ENCODE measurements around the gene SYCP2. TPM values are rescaled to one million over a fixed set of nuclear protein-coding genes. Genes with fewer than 3 reads are reported as not detected.

Gene SYCP2
- total RNA-seq, 1 donor from 2014 or later: 60.9 TPM

DNA sequence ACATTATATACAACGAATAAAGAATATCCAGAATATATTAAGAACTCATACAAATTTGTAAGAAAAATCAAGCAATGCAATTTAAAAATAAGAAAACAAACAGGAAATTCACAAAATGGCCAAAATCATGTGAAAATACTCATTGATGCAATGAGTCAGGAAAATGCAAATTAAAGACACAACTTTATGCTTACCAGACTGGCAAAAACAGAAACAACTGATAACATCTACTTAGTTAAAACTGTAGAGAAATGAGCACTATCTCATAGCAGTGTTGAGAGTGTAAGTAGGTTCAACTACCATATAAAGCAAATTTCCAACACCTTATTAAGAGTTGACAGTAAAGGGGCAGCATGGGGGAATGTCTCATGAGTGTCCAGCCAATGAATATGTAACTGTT is 62.3 kb downstream of the SYCP2 start:
- no peaks in the 10 kb centered on the region for H3K36me3 ChIP-seq
- no peak for TF ChIP-seq CTCF (IDR thresholded peaks at IDR 0.05)
- H3K4me1 ChIP-seq: no peaks in the 10 kb centered on the region
- no peak overlapping the region for H3K27ac ChIP-seq
- no peaks in the 10 kb centered on the region for H3K27me3 ChIP-seq
- intact Hi-C loops (cut with DNase I): no loop called here
- no peak for DNase-seq (ENCODE audit: low spot score in 2 of 2)
- H3K9me3 ChIP-seq: no peaks in the 10 kb centered on the region
- no peak overlapping the region for H3K4me3 ChIP-seq

DNA sequence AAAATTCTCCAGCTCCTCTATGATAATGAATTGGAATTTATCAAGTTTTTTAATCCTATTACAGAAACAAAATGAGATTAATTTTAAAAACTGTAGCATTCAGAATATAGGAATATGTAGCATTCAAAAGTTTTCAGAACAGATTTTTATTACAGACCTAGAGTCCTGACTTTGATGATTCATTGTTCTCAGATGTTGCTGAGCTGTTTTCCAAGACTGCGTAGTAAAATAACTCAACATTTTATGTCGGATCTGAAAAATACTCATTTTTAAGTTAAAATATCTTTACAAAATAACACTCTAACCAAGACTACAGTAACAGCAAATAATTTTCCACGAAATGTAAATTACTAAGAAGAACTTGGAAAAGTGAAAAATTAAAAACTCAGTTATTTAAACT is 67.1 kb downstream of the SYCP2 start:
- H3K4me3 ChIP-seq: no peak overlapping the region
- H3K9me3 ChIP-seq: no peaks in the 10 kb centered on the region
- no peak overlapping the region for H3K27ac ChIP-seq
- no peaks in the 10 kb centered on the region for H3K36me3 ChIP-seq
- no peak for DNase-seq (ENCODE audit: low spot score in 2 of 2)
- intact Hi-C loops (cut with DNase I): no loop called here
- no peak for TF ChIP-seq CTCF (IDR thresholded peaks at IDR 0.05)
- no peaks in the 10 kb centered on the region for H3K4me1 ChIP-seq
- no peaks in the 10 kb centered on the region for H3K27me3 ChIP-seq

GRCh38 chr20:59864726-59865125 is 68.7 kb downstream of the SYCP2 start:
- H3K36me3 ChIP-seq: no peaks in the 10 kb centered on the region
- intact Hi-C loops (cut with DNase I): no loop called here
- no peak overlapping the region for H3K4me3 ChIP-seq
- no peak for TF ChIP-seq CTCF (IDR thresholded peaks at IDR 0.05)
- no peaks in the 10 kb centered on the region for H3K4me1 ChIP-seq
- DNase-seq (ENCODE audit: low spot score in 2 of 2): no peak
- H3K9me3 ChIP-seq: no peaks in the 10 kb centered on the region
- no peak overlapping the region for H3K27ac ChIP-seq
- no peaks in the 10 kb centered on the region for H3K27me3 ChIP-seq

- Histone ChIP-seq H3K9me3 (no peaks in the 10 kb centered on the region), H3K36me3 (no peaks in the 10 kb centered on the region), H3K27ac (no peak overlapping the region), H3K4me1 (no peaks in the 10 kb centered on the region), H3K27me3 (no peaks in the 10 kb centered on the region), H3K4me3 (no peak overlapping the region)
- TF ChIP-seq CTCF (IDR thresholded peaks at IDR 0.05): no peak
- intact Hi-C loops (cut with DNase I): no loop called here
- no peak for DNase-seq (ENCODE audit: low spot score in 2 of 2)
Observed at GRCh38 chr20:59863058-59863457, 70.4 kb downstream of the SYCP2 start.

DNA sequence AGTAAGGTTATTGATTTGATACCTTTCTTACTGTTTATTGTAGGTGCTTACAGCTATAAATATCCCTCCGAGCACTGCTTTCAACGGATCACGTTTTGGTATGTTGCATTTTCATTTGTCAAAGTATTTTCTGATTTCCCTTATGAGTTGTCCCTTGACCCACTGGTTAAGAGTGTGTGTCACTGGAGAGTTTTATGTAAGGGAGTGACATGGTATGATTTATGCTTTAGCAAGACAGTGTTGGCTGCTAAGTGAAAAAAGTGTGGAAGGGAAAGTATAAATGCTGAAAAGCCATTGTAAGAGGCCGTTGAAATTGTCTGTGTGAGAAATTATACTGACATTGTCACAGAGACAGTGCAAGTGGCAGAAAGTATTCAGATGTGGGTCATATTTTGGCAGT is 72.0 kb downstream of the SYCP2 start:
- H3K27me3 ChIP-seq: no peaks in the 10 kb centered on the region
- intact Hi-C loops (cut with DNase I): no loop called here
- no peak for DNase-seq (ENCODE audit: low spot score in 2 of 2)
- H3K36me3 ChIP-seq: no peaks in the 10 kb centered on the region
- H3K4me1 ChIP-seq: no peaks in the 10 kb centered on the region
- H3K9me3 ChIP-seq: peaks cover 0 to 5% of the 10 kb centered on the region in 2 donors
- no peak overlapping the region for H3K27ac ChIP-seq
- no peak for TF ChIP-seq CTCF (IDR thresholded peaks at IDR 0.05)
- no peak overlapping the region for H3K4me3 ChIP-seq

DNA sequence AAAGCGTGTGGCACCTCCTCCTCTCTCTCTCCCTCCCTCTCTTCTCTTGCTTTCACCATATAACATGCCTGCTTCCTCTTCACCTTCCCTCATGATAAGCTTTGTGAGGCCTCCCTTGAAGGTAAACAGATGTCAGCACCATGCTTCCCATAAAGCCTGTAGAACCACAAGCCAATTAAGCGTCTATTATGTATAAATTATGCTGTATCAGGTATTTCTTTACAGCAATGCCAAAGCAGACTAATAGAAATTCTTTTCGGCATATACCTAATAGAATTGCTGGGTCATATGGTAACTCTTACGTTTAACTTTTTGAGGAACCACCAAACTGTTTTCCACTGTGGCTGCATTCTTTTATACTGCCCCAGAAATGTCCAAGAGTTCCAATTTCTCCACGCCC is 75.0 kb downstream of the SYCP2 start:
- Histone ChIP-seq H3K27me3 (no peaks in the 10 kb centered on the region), H3K36me3 (no peaks in the 10 kb centered on the region), H3K27ac (no peak overlapping the region), H3K4me1 (no peaks in the 10 kb centered on the region), H3K9me3 (peaks cover 0 to 5% of the 10 kb centered on the region in 2 donors), H3K4me3 (no peak overlapping the region)
- no peak for TF ChIP-seq CTCF (IDR thresholded peaks at IDR 0.05)
- no peak for DNase-seq (ENCODE audit: low spot score in 2 of 2)
- intact Hi-C loops (cut with DNase I): no loop called here
